HG03457 (cell line): ENCODE data around the gene PDE11A.
"Not testable (repeated sequence)": the region's sequence is repeated elsewhere in the genome, so short reads cannot be mapped to it uniquely, and the experiment has no call there.

ENCODE experiments used
- ATAC-seq: cut with Tn5 transposase; IDR thresholded peaks from one replicate; pipeline ENCODE4 v1.9.1; 2021; ENCODE audit warnings: moderate number of reproducible peaks; ENCODE audit not compliant: unreplicated experiment

Gene PDE11A

DNA sequence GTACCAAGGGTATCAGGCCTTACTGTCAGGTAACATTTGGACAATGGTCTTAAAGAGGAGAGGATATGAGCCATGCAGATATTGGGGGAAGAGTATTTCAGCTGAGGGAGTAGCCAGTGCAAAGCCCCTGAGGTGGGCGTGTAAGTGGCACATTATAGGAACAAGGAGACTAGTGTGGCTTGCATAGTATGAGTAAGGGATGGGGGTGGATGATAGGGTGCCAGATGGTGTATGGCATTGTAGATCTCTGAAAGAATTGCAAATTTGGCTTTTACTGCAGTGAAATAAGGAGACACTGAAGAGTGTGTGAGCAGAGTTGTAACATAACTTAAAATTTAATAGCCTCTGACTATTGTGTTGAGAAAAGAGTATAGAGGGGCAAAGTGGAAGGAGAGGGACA is 244.0 kb downstream of the PDE11A start:
- no peak for ATAC-seq

DNA sequence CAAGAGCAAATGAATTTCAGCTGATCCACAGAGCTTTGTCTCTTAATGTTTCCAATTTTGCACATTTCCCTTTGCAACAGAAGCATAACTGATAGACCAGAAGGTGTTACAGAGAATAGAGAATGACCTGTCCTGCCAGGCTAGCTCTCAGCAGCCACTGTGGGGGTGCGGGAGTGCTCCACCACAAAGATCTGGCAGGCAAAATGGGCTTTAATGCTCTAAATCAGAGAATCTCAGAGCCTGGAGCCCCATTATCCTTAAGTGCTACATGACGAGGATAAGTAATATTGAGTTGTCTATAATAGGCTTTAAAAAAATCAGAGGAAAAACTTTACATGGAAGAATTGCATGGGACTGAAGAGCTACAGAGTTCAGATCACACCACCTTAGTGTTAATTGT is 245.7 kb downstream of the PDE11A start:
- ATAC-seq = no peak

DNA sequence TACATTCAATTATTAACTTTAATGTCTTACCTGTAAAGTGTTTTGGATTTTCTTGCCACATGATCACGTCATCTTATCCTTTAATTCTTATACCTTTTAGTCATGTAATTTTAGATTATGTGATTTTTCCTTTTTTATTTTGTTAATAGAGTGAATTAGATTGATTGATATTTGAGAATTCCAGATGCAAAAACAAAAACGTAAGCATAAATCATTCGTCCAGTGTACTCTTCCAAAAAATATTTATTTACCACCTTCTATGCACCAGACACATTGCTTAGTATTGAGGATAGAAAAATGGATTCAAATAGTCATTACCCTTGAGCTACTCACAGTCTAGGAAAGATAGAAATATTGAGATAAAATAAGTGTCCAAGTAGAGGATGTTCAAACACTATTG is 249.6 kb downstream of the PDE11A start:
- ATAC-seq = no peak

DNA sequence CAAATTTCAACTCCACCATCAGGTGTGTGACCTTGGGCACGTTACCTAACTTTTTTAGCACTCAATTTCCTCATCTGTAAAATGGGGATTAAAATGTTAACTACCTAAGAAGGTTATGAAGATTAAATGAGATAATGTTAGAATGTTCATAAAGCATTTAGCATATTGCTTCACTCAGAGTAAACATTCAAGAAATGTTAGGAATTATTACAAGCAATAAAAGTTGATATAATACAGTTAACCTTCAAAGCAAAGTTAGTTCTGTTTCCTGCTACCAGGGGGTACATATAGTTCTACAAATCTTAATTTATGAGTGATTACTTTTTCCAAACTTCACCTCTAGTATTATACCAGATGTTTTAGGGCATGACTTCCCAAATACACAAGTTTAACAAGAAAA is 254.2 kb downstream of the PDE11A start:
- ATAC-seq = no peak

DNA sequence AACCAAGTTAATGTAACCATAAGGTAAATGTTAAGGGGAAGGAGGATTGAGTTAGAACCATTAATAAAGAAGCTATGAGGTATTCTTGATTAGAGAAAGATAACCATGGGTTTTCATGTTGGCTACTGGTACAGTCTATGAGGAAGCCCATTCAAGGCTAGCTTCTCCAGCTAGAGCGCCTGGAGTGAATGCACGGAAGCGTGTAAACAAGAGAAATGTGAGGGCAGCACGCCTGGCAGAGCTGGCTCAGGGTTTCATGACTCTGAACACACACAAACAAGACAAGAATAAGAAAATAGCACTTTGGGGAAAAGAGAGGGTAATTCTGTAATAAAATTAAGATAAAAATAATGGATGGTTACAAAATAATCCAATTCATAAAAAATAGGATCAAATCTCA is 255.3 kb downstream of the PDE11A start:
- no peak for ATAC-seq

DNA sequence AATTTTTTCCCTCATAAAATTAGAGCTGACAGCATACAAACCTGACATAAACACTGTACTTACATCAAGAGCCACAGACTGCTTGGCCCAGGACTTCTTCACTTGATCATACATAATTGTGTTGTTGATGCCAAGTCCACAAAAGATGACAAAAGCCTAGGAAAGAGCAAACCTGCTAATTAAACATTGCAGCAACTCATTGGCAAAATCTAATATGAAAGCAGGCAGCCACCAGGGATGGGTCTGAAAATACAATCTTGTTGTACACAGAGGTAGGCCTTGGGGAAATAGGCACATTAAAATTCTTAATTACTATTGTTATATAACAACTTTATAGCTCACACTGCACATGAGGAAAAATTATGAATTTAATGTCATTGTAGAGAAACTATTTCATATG is 255.8 kb downstream of the PDE11A start:
- no peak for ATAC-seq

DNA sequence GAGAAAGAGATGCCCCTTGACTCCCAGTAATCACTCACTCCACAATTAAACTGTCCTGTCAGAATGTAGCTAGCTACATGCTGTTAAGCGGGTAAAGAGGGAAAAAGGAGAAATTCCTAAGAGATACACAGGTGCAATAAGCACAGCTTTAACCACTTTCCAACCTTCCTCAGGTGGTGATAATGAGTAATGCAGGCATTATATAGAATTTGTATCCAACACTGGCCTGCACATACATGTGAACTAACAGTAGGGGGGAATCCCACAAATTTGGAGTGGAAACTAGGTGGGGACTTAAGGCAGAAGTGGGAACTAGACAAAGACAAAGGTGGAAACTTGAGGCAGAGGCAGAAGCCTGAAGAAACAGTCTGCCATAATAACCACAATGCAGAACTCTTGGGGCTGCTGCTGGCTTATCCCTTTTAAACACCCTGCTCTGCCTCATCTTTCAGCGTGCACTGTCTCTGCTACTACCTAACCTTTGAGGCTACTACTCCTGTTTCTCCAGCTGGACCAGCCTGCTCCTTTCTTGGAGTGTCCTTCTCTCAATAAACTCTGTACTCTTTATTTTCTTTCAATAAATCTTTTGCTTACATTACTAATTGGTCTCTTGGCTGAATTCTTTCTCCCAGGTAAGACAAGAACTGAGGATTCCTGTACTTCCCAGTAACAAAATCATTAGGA is 259.7 kb downstream of the PDE11A start:
- no peak for ATAC-seq

DNA sequence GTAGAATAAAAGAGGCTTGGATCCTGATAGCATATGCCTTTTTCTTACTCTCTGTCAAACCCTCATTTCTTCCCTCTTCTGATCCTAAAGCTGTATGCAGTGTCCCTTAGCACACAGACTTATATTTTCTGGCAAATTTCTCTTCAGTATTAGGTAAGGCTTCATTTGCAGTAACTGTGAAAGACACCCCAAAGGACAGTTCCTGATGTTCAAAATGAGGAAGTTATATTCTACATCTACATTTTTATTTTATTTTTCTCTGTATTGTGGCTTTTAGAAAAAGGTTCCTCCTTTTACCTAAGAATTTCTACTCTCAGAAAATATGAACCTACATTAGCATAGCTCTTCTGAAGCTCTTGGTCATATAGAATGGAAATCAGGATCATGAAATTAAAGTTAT is 261.7 kb downstream of the PDE11A start:
- no peak for ATAC-seq

DNA sequence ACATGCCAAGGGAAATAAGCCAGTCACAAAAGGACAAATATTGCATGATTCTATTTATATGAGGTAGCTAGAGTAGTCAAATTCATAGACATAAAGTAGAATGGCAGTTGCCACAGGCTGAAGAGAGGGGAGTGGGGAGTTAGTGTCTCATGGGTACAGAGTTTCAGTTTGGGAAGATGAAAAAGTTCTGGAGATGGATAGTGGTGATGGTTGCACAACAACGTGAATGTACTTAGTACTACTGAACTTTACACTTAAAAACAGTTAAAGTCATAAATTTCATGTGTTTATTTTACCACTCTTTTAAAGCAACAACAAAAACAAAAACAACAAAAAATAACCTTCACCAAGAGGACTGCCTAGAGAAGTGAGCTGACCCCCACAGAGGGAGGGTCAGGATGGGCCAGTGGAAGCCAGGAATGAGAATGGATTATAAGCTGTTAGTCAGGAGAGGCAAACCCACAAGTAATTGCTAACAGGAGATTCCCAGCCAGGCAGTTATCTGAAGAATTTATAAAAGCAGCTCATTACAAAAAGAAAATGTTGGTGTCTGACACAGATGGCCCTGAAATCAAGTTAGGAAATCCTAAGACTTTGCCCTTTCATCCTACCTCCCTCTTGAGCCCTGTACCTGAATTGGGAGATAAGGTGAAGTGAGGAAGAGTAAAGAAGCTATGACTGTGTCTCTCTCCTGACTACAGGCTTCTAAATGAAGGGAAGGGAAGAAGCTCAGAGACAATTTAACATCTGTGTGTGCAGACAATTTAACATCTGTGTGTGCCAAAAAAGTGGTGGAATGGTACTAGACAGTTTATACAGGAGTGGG is 263.4 kb downstream of the PDE11A start:
- no peak for ATAC-seq

DNA sequence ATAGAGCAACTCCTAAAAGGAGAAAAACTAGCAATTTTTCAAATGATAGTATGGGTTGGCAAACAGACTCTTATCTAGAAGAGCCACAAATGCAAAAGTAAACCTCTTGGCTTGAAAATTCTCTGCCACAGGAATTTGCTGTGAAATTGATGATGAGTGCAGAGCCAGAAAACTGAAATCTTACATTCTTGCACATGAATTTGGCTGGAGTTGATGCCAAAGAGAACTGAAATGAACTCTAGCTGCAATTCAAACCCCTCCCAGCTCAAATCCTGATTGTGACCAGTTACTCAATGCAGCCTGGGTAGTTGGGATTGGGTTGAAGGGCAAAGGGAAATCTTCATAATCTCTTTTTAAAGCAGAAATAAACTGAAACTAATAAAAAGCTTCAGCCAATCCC is 266.6 kb downstream of the PDE11A start:
- no peak for ATAC-seq

DNA sequence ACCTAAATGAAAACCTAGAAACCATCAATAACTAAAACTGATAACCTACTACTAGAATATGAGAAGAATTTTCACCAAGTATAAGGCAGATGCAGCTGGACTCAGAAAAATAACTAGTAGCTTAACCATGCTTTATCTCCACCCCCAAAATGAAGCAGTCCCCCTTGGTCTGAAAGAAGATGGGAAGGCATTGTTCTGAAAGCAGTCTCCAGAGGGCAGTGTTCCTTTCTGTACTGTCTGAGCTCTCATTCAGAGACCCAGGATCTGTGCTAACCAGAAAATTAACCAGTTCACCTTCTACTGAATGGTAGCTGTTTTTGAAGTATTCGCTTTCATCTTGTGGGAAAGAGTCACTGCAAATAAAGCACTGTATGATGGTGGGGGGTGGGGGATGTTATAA is 273.0 kb downstream of the PDE11A start:
- no peak for ATAC-seq

DNA sequence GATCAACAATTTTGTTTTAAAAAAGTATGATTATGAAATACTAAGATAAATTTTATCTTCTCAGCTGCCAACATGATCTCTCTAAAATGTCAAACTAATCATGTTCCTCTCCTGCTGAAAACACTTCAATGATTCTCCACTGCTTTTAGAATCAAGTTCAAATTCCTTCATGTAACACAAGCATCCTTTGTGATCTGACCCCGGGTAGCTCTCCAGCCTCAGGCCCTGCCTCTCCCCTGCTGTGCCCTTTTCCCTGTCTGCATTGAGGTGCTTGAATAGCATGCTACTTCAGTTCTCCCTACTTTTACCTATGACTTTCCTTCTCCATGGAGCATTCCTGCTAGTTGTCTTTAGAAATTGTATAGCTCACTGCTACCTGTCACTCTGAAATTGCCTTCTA is 274.8 kb downstream of the PDE11A start:
- no peak for ATAC-seq

DNA sequence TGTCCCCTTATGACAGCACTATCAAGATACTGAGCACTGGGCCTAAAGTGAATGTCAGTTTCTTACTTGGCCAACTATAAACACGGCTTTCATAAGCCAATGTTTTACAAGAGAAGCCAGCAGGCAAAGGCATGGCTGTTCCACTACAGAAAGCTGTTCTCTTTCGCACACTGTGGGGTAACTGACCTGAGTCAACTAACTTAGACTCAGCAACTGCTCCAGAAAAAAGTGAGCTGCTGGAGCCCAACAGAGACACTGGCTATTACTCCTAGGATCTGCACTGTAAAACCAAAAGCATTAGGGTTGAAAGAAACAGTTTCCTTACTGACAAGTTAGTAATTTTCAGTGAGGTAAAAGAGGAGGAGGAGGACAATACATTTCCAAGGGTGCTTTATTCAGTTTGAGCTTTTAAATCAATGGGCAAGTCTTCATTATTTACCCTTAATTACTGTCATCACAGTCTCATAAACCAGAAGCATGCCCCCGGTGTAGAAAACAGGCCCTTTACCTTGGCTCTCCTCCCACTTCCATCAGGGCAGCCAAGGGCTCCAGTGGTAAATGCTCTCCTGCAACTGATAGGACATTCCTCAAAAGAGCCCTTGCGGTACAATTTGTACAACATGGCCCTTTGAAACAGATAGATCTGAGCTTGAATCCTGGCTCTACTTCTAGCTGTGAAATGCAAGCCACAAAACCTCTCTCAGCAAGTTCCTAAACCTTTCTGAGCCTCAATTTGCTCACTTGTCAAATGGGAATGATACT is 275.7 kb downstream of the PDE11A start:
- no peak for ATAC-seq

DNA sequence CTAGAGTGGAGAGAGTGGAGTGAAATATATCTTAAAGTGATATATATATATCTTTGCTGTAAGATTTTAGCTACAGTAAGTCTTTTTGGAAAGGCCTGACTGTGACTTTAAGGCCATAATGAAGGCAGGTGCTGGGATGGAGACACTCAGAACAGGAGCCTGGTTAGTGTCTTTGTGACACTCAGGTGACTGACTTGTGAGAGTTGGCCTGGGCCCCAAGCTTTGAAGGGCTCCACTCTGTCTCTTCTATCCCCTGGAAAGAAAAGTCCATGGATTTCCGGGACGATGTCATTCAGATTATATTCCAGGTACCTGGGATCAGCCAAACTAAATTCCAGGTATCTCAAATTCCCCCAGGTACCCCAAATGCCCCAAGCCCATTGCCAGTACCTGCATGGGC is 276.6 kb downstream of the PDE11A start:
- no peak for ATAC-seq

DNA sequence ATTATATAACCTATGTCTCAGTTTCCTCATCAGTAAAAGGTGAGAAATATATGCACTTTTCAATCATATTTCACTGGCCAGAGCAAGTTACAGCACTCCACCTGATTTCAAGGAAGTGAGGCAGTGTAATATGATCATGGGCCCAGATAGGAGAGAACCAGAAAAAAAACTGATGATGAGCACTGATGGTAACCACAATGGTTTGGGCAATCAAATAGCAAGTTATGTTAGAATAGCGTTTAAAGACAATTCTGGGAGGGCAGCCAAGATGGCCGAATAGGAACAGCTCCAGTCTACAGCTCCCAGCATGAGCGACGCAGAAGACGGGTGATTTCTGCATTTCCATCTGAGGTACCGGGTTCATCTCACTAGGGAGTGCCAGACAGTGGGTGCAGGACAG is 287.4 kb downstream of the PDE11A start:
- ATAC-seq = not testable (repeated sequence)

DNA sequence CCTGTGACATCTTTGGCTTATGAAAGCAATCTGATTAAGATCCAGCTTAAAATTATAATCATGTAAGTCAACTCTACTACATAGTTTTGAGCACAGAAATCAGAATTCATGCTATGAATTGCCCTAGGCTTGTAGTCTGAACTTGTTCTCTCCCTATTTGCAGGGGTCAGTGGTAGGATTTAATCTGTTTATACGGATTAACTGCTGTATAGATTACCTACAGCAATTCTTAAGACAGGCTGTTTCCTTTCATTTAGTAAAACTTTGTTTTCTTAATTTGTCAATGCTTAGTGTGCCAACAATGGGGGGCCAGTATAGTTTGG is 287.9 kb downstream of the PDE11A start:
- ATAC-seq = no peak

DNA sequence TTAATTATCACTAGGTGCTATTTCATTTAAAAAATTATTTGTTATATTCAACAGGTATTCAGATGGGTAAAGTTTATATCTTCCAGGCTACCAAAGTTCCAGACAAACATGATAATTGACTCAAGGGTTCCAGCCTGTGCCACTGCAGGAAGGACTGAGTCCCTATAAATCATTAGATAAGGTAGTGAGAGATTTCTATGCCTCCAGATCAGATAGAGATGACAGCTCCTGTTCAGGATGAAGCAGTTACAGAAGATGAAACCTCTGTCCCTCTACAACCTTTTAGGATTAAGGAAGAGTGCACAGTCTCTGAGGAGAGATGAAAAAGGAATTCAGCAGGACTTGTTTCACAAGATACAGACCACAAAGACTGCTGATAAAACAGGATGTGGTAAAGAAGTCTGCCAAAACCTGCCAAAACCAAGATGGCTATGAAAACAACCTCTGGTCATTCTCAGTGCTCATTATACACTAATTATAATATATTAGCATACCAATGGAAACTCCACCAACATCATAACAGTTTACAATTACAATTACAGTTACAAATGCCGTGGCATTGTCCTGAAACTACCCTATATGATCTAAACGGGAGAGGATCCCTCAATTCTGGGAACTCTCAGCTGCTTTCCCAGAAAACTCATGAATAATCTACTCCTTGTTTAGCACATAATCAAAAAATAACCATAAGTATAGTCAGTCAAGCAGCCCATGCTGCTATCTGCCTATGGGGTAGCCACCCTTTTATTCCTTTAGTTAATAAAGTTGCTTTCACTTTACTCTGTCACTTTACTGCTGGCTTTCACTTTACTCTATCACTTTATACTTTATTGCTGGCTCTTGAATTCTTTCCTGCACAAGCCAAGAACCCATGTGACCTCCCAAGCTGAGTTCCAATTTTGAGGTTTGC is 288.5 kb downstream of the PDE11A start:
- ATAC-seq = peak; percentile 96

DNA sequence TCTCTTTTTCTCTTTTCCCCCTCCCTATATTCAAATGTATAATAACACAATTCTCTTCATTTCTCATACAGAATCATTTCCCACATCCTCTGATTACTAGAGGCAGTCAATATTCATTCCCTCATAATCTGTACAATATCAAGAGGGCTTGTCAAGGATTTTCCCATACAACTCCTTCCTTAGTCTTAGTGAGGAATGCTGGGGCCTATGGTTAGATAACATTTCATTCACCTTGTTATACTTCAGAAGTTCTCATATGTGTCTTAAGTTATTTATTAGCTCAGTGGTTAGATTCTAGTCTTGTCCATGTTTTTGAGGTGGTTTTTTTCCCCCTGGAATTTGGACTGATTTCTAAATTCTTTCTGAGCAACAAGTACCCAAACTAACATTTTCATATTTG is 289.5 kb downstream of the PDE11A start:
- ATAC-seq = no peak

DNA sequence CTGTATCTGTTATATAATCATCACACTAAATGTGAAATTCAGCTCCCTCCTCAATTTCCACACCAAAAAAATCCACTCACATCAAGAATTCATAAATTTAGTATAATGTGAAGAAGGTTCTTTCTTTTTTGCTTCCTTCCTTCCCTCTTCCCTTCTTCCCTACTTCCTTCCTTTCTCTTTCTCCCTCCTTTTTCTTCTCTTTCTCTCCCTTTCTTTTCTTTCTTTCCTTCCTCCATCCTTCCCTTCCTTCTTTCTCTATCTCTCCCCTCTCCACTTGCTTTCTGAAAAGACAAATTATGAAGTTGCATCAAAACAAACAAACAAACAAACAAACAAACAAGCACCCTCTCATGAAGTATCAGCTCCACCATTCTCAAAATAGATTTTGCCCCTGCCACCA is 290.0 kb downstream of the PDE11A start:
- ATAC-seq = no peak

DNA sequence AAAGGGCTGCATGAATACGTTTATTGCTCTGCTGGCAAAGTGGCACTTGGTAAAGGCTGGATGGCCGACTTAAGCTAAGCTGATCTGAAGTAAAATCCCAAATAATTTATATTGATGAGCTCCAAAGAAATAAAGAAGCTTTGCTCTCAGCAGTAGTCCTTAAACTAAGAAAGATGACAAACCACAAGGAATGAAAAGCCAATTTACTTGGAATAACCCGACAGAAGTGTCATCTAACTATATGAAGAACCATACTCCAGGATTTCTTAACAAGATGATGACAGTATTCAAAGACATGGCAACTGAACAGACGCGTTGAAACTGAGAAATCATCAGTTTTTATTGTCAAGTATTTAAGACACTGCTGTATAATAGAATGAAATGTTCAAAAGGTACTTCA is 294.1 kb downstream of the PDE11A start:
- no peak for ATAC-seq

DNA sequence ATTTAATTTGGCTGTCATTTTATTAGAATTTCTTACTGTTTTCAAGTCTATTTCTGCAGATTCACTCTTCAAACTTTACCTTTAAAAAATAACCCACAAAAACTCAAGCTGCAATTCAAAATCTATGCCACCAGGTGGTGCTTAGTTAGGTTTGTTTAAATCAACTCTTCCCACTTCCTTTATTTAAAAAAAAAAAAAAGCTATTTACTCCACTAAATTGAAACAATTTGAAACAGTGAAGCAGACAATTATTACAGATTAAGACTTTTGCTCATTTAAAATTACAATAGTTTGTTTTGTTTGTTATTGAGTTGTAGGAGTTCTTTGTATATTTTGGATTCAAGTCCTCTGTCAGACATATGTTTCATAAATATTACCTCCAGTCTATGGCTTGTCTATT is 300.0 kb downstream of the PDE11A start:
- no peak for ATAC-seq
